Ishikawa (cell line): Measurements from ENCODE around the gene PROSER1.

ENCODE experiments used
- CEBPB ChIP-seq: IDR thresholded peaks from 2 replicates; pipeline ENCODE4 v1.6.1; 2012
- CREB1 ChIP-seq: IDR thresholded peaks from 2 replicates; pipeline ENCODE4 v1.6.1; 2012; ENCODE audit warnings: low read depth
- EP300 ChIP-seq: IDR thresholded peaks from 2 replicates; pipeline ENCODE4 v1.6.1; 2012; ENCODE audit warnings: borderline replicate concordance
- FOXM1 ChIP-seq: IDR thresholded peaks from 2 replicates; pipeline ENCODE4 v1.6.1; 2012; ENCODE audit warnings: low read depth, borderline replicate concordance
- MAX ChIP-seq: IDR thresholded peaks from 2 replicates; pipeline ENCODE4 v1.6.1; 2012
- RAD21 ChIP-seq: IDR thresholded peaks from 2 replicates; pipeline ENCODE4 v1.6.1; 2012; ENCODE audit warnings: low read depth
- REST ChIP-seq: IDR thresholded peaks from 2 replicates; pipeline ENCODE4 v1.6.1; 2012; ENCODE audit warnings: low read depth, mild to moderate bottlenecking
- TAF1 ChIP-seq: IDR thresholded peaks from 2 replicates; pipeline ENCODE4 v1.6.1; 2012; ENCODE audit warnings: low read depth, mild to moderate bottlenecking
- TEAD4 ChIP-seq: IDR thresholded peaks from 2 replicates; pipeline ENCODE4 v1.6.1; 2012
- YY1 ChIP-seq: IDR thresholded peaks from 2 replicates; pipeline ENCODE4 v1.6.1; 2012; ENCODE audit warnings: low read depth

GRCh38 chr13:38970380-38971051 is 67.4 kb downstream of the PROSER1 start:
- TF ChIP-seq TEAD4 (no peak), EP300 (no peak), FOXM1 (no peak), CEBPB (no peak), TAF1 (no peak), CREB1 (no peak), REST (no peak), MAX (no peak), YY1 (no peak), RAD21 (0 out of 2 replicates have a peak, but pooled peaks have one; percentile 4)
